ENCODE data around the gene MLF2. TPM values are rescaled to one million over a fixed set of nuclear protein-coding genes. Genes with fewer than 3 reads are reported as not detected.
A peak's percentile ranks its signal among the peaks of the same experiment; 100 is the strongest.

MLF2 gene
- total and polyA plus RNA-seq, 5 donors = 123 to 146 (median 132) TPM

DNA sequence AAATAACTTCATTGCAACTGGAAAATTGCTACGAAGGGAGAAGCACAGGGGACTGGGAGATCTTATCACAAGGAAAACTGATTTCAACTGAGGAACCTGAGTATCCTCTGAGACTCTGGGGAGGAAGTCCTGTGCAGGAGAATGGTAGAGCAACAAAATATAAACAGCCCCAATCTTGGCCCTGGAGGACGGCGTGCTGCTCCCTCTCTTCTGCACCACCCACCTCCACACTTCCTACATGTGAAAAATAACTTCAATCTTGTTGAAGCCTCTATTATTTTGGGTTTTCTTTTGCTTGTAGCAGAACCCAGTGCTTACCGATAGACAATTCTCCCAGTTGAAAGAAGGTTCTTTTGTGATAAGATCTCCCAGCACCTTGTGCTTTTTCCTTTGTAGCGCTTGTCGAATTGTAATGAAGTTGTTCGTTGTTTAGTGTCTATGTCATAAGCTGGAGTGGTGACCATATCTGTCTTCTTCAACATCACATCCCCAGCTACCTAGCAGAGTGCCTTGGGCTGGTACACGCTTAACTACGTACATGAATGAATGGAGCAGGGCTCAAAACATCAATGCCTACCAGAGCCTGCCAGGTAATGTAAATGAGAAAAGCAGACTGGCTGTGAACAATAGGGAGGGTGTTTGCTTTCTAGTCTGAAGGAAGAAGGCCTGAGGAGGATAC is 33.6 kb upstream of the MLF2 start:
- intact Hi-C loops (cut with DNase I) = loop anchor here in 1 of 4 donors (10.0 kb wide), 1 partner anchor 52 kb away; no protein-coding TSS in a partner anchor
- Histone ChIP-seq H3K4me1 (ENCODE audit: control insufficient read depth, insufficient read depth, low read length) (peaks cover 2% of the 10 kb centered on the region), H3K4me3 (ENCODE audit: low read length) (no peak overlapping the region), H3K27me3 (ENCODE audit: control insufficient read depth, insufficient read depth) (no peaks in the 10 kb centered on the region), H3K27ac (ENCODE audit: low read length) (no peak overlapping the region), H3K9me3 (ENCODE audit: control insufficient read depth, low read length) (no peaks in the 10 kb centered on the region)
- DNase-seq (no peak), ATAC-seq (no peak)
- WGBS = 62% methylated on average over 9 of the region's 9 CpGs

DNA sequence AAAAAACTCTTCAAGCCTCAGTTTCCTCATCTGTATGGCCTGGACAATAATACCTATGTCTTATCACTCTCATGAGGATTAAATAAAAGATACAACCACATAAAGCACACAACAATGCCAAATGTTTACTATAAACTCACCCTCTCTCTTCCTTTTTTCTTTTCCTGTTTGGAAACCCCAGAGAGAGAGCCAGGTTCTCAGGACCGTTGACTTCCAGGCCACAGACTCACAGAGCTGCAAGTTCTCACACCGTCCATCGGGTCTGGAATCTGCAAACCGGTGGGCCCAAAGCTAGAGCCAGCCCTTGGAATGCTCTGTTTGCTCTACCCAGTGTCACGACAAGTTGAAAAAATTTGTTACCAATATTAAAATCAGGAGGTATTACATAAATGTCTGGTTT is 31.8 kb upstream of the MLF2 start:
- WGBS = 53% methylated on average over 5 of the region's 5 CpGs
- DNase-seq (no peak), ATAC-seq (no peak)
- H3K4me1 ChIP-seq (ENCODE audit: control insufficient read depth, insufficient read depth, low read length) = peaks cover 2% of the 10 kb centered on the region
- H3K27me3 ChIP-seq (ENCODE audit: control insufficient read depth, insufficient read depth) = no peaks in the 10 kb centered on the region
- no peak overlapping the region for H3K4me3 ChIP-seq (ENCODE audit: low read length)
- no peak overlapping the region for H3K27ac ChIP-seq (ENCODE audit: low read length)
- intact Hi-C loops (cut with DNase I) = loop anchor here in 1 of 4 donors (10.0 kb wide), 1 partner anchor 50 kb away; no protein-coding TSS in a partner anchor
- no peaks in the 10 kb centered on the region for H3K9me3 ChIP-seq (ENCODE audit: control insufficient read depth, low read length)

DNA sequence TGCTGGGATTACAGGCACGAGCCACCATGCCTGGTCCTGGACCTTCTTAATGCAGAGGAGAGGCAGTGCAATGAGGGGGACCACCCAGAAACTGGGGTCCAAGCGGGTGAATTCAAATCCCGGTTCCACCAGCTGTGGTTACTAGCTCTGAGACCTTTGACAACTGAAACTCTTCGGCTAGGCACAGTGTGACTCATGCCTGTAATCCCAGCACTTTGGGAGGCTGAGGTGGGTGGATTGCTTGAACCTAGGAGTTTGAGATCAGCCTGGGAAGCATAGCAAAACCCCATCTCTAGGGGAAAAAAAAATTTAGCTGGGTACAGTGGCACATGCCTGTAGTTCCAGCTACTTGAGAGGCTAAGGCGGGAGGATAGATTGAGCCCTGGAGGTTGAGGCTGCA is 31.4 kb upstream of the MLF2 start:
- WGBS = 93% methylated on average over 5 of the region's 5 CpGs

DNA sequence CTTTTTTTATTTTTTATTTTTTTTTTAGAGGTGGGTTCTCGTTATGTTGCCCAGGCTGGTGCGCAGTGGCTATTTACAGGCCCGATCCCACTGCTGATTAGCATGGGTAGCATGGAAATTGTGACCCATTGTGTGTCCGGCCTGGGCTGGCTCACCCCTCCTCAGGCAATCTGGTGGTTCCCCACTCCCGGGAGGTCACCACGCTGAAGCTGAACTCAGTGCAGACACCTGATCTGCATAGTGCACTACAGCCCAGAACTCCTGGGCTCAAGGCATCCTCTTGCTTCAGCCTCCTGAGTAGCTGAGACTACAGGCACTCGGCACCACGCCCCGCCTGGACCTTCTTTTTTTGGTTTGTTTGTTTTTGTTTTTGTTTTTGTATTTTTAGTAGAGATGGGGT is 30.9 kb upstream of the MLF2 start:
- Histone ChIP-seq H3K27ac (ENCODE audit: low read length) (no peak overlapping the region), H3K9me3 (ENCODE audit: control insufficient read depth, low read length) (no peaks in the 10 kb centered on the region), H3K4me1 (ENCODE audit: control insufficient read depth, insufficient read depth, low read length) (peaks cover 2% of the 10 kb centered on the region), H3K27me3 (ENCODE audit: control insufficient read depth, insufficient read depth) (no peaks in the 10 kb centered on the region), H3K4me3 (ENCODE audit: low read length) (no peak overlapping the region)
- intact Hi-C loops (cut with DNase I) = loop anchor here in 1 of 4 donors (10.0 kb wide), 1 partner anchor 49 kb away; no protein-coding TSS in a partner anchor
- no peak for ATAC-seq
- 91% methylated on average over 9 of the region's 9 CpGs for WGBS
- no peak for DNase-seq

More for the DNA sequence above, 31.4 kb upstream of the MLF2 start:
- Histone ChIP-seq H3K9me3 (ENCODE audit: control insufficient read depth, low read length) (no peaks in the 10 kb centered on the region), H3K4me1 (ENCODE audit: control insufficient read depth, insufficient read depth, low read length) (peaks cover 2% of the 10 kb centered on the region), H3K27ac (ENCODE audit: low read length) (no peak overlapping the region), H3K27me3 (ENCODE audit: control insufficient read depth, insufficient read depth) (no peaks in the 10 kb centered on the region), H3K4me3 (ENCODE audit: low read length) (no peak overlapping the region)
- intact Hi-C loops (cut with DNase I) = loop anchor here in 1 of 4 donors (10.0 kb wide), 1 partner anchor 49 kb away; no protein-coding TSS in a partner anchor
- no peak for ATAC-seq
- no peak for DNase-seq

DNA sequence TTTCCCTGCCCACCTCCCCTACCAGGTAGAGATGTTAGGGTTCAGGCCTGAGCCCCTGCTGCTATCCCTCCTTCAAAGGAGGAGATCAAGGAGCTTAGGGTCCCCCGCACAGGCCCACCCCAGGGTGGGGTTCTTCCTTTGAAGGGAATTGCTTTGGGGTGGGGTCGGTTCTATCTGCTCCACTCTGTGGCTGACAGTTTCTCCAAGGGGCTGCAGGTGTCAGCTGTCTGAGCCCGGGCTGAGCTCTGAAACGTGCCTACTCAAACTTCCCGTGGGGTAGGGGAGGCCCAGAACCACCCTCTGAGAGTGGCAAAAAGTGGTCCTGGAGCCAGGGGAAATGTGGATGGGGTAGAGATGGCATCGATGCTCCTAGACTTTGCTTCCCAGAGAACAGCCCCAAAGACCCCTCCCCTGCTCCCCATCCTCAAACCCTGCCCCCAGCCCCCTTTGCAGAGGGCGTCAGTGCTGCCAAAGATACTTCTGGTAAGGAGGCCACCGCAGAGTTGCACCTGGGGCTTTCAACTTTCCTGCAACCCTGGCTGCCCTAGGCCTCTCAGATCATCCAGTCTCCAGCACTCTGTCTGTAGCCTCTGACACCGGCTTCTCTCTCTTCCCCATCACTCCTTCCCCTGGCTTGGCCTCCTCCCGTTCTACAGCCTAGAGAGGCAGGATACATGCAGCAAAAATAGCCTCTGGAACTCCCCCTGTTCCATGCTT is 30.1 kb upstream of the MLF2 start:
- intact Hi-C loops (cut with DNase I) = loop anchor here in 1 of 4 donors (10.0 kb wide), 1 partner anchor 48 kb away; no protein-coding TSS in a partner anchor
- H3K27ac ChIP-seq (ENCODE audit: low read length) = no peak overlapping the region
- no peaks in the 10 kb centered on the region for H3K9me3 ChIP-seq (ENCODE audit: control insufficient read depth, low read length)
- H3K4me1 ChIP-seq (ENCODE audit: control insufficient read depth, insufficient read depth, low read length) = peaks cover 2% of the 10 kb centered on the region
- ATAC-seq (no peak), DNase-seq (no peak)
- no peak overlapping the region for H3K4me3 ChIP-seq (ENCODE audit: low read length)
- H3K27me3 ChIP-seq (ENCODE audit: control insufficient read depth, insufficient read depth) = no peaks in the 10 kb centered on the region
- 69% methylated on average over 10 of the region's 10 CpGs for WGBS

DNA sequence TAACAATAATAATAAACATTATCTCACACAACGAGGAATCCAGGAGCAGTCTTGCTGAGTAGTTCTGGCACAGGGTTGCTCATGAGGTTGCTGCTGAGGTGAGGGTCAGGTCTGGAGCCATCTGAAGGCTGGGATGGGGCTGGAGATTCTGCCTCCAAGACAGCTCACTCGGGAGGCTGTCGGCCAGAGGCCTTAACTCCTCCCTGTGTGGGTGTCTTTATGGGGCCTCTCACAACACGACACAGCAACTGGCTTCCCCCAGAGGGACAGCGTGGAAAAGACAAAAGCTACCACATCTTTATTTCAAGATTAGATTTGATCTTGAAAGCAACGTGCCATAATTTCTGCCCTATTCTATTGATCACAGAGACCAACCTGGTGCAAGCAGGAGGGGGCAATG is 29.2 kb upstream of the MLF2 start:
- H3K9me3 ChIP-seq (ENCODE audit: control insufficient read depth, low read length) = no peaks in the 10 kb centered on the region
- H3K4me1 ChIP-seq (ENCODE audit: control insufficient read depth, insufficient read depth, low read length) = peaks cover 2% of the 10 kb centered on the region
- no peak overlapping the region for H3K4me3 ChIP-seq (ENCODE audit: low read length)
- no peak for DNase-seq
- 70% methylated on average over 6 of the region's 6 CpGs for WGBS
- ATAC-seq = no peak
- no peak overlapping the region for H3K27ac ChIP-seq (ENCODE audit: low read length)
- intact Hi-C loops (cut with DNase I) = loop anchor here in 1 of 4 donors (10.0 kb wide), 1 partner anchor 47 kb away; no protein-coding TSS in a partner anchor
- no peaks in the 10 kb centered on the region for H3K27me3 ChIP-seq (ENCODE audit: control insufficient read depth, insufficient read depth)

DNA sequence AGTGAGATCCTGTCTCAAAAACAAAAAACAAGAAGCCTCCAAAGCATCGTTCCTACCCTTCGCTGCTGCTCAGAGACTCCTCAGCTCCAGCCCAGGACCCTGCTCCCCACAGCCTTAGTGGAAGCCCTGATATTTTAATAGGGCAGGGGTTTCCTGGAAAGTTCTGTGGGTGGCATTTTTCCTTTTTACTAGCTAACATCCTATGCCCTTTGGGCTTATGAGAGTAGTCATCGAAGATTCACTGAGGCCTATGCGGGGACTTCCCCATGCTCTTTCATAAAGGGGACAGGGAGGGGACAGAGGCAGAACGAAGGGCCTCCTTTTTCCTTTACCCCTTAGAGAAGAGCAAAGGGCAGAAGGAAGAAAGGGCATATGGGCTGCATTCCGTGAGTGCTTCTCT is 27.6 kb upstream of the MLF2 start:
- Histone ChIP-seq H3K27ac (ENCODE audit: low read length) (no peak overlapping the region), H3K9me3 (ENCODE audit: control insufficient read depth, low read length) (no peaks in the 10 kb centered on the region), H3K4me1 (ENCODE audit: control insufficient read depth, insufficient read depth, low read length) (no peaks in the 10 kb centered on the region), H3K27me3 (ENCODE audit: control insufficient read depth, insufficient read depth) (no peaks in the 10 kb centered on the region), H3K4me3 (ENCODE audit: low read length) (no peak overlapping the region)
- DNase-seq = no peak
- intact Hi-C loops (cut with DNase I) = loop anchor here in 1 of 4 donors (10.0 kb wide), 1 partner anchor 46 kb away; no protein-coding TSS in a partner anchor
- no peak for ATAC-seq
- WGBS = 86% methylated on average over 6 of the region's 6 CpGs

DNA sequence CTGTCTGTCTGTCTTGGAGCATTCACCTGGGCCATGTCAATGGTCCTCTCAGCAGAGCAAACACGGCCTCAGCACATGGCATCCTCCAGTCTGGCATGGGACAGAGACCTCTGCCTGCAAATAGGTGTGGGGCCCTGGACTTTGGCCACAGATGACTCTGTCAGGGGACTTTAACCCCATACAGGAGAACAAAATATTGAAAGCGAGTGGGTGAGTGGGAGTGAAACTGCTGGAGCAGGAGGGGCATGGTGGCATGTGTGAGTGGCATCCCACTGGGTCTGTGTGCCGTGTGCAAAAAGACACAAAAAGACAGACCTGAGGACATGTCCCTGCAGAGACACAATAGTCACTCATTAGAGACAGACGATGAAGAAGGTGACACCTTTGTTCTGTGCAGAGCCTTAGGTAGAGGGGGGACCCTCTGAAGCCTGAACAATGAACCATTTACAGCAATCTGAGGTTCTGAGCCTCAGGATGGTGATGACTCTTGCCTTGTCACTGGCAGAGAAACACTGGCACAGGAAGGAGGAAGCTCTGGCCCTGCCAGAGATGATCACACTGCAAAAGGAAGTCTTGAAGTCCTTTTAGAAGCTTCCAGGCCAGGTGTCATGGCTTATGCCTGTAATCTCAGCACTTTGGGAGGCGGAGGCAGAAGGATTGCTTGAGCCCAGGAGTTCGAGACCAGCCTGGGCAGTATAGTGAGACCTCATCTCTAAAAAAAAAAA is 26.9 kb upstream of the MLF2 start:
- Histone ChIP-seq H3K27ac (ENCODE audit: low read length) (no peak overlapping the region), H3K27me3 (ENCODE audit: control insufficient read depth, insufficient read depth) (no peaks in the 10 kb centered on the region), H3K9me3 (ENCODE audit: control insufficient read depth, low read length) (no peaks in the 10 kb centered on the region), H3K4me3 (ENCODE audit: low read length) (no peak overlapping the region), H3K4me1 (ENCODE audit: control insufficient read depth, insufficient read depth, low read length) (no peaks in the 10 kb centered on the region)
- no peak for DNase-seq
- no peak for ATAC-seq
- intact Hi-C loops (cut with DNase I) = loop anchor here in 1 of 4 donors (2.0 to 10.0 kb wide), 2 partner anchors 25 to 45 kb away; no protein-coding TSS in a partner anchor
- WGBS = 94% methylated on average over 6 of the region's 6 CpGs

DNA sequence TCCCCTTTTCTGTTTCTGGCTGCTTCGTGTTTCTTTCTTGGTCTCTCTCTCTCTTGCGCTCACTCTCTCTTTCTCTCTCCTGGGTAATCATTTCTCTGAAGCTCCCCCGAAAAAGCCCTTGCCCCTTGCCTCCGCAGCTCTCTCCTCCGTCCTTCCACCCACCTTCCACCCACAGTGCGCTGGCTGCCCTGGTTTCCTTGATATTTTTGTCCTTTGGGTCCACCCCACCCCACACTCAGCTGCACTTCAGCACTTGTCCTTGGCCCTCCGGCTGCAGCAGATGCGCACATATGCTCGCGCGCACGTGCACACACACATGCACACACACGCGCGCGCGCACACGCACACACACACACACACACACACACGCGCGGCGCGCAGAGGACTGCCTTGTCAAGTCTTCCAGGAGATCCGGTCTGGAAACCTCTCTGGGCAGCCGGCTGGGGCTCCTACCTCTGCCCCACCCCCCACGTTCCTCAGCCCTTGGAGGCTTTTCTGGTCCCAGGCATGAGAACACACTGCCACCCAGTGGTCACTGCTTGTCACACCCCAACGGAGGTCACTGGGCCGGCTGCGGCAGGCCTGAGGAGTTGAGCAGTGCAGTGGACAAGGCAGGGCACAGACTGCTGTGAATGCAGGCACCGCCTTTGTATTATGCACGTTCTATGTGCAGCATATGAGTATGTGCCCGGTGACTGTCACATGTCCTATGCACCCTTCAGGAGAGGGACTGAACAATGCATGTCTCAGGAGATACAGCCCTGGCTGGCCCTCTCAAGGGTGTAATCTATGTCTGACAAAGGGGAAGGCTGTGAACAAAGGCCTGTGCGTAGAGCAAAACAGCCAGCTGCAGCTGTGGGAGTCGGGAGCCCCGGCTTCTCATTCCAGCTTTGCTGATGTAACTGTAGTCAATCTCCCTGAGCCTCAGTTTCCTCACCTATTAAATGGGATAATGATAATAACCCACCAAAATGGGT is 25.9 kb upstream of the MLF2 start:
- 3% methylated on average over 35 of the region's 35 CpGs for WGBS
- Histone ChIP-seq H3K9me3 (ENCODE audit: control insufficient read depth, low read length) (no peaks in the 10 kb centered on the region), H3K4me1 (ENCODE audit: control insufficient read depth, insufficient read depth, low read length) (no peaks in the 10 kb centered on the region), H3K27ac (ENCODE audit: low read length) (peak overlapping the region; percentile 2), H3K27me3 (ENCODE audit: control insufficient read depth, insufficient read depth) (no peaks in the 10 kb centered on the region), H3K4me3 (ENCODE audit: low read length) (peak overlapping the region; percentile 15)
- ATAC-seq (peak; percentile 96), DNase-seq (peak; percentile 95 to 97 (median 96))
- intact Hi-C loops (cut with DNase I) = loop anchor here in 1 of 4 donors (2.0 kb wide), 1 partner anchor 24 kb away; no protein-coding TSS in a partner anchor

DNA sequence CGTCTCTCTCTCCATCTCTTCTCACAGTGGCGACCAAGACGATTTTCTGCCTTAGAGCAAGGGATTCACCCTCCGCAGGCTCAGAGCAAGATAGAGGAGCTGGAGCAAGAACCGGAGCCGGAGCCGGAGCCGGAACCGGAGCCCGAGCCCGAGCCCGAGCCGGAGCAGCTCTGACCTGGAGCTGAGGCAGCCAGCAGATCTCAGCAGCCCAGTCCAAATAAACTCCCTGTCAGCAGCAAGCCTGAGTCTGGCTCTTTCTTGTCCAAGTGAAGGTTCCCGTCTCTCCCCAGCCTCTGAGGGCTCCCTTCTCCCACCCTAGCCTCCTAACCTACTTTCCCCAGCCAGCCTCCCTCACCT is 25.3 kb upstream of the MLF2 start:
- peak; percentile 43 to 80 (median 73) for DNase-seq
- intact Hi-C loops (cut with DNase I) = loop anchor here in 1 of 4 donors (2.0 kb wide), 1 partner anchor 23 kb away; no protein-coding TSS in a partner anchor
- H3K4me1 ChIP-seq (ENCODE audit: control insufficient read depth, insufficient read depth, low read length) = no peaks in the 10 kb centered on the region
- peak overlapping the region; percentile 2 for H3K27ac ChIP-seq (ENCODE audit: low read length)
- H3K27me3 ChIP-seq (ENCODE audit: control insufficient read depth, insufficient read depth) = no peaks in the 10 kb centered on the region
- WGBS = 19% methylated on average over 14 of the region's 14 CpGs
- peak overlapping the region; percentile 15 for H3K4me3 ChIP-seq (ENCODE audit: low read length)
- H3K9me3 ChIP-seq (ENCODE audit: control insufficient read depth, low read length) = no peaks in the 10 kb centered on the region
- peak; percentile 47 to 50 for ATAC-seq
